Astrocyte (in vitro differentiated cells and primary cell): ENCODE measurements around the gene TBC1D16. TPM values are rescaled to one million over a fixed set of nuclear protein-coding genes. Genes with fewer than 3 reads are reported as not detected.

Source experiments
- DNase-seq: peaks from one replicate; pipeline ENCODE4 v3.0.0-alpha.2; 2010; ENCODE audit warnings: low read depth
- FAIRE-seq: peaks from 2 replicates; lab custom pipeline; 2011; peaks lifted over from hg19 to GRCh38; lab: Jason Lieb, UNC
- H2AFZ ChIP-seq: 2 replicates; pipeline ENCODE4 v1.6.0; 2012; ENCODE audit warnings: low read depth, low read length, inconsistent platforms
- H3K27ac ChIP-seq: 2 replicates; pipeline ENCODE4 v1.5.1; 2011; ENCODE audit warnings: low read depth, low read length, inconsistent platforms
- H3K27me3 ChIP-seq: 2 replicates; pipeline ENCODE4 v1.6.0; 2011; ENCODE audit warnings: low read length, inconsistent platforms; ENCODE audit not compliant: insufficient read depth
- H3K36me3 ChIP-seq: 2 replicates; pipeline ENCODE4 v1.5.1; 2011; ENCODE audit warnings: low read length, inconsistent platforms; ENCODE audit not compliant: insufficient read depth
- H3K4me1 ChIP-seq: 2 replicates; pipeline ENCODE4 v1.5.1; 2011; ENCODE audit warnings: low read length, inconsistent platforms; ENCODE audit not compliant: insufficient read depth
- H3K4me2 ChIP-seq: 2 replicates; pipeline ENCODE4 v1.6.0; 2012; ENCODE audit warnings: low read length, inconsistent platforms
- H3K4me3 ChIP-seq: 2 replicates; pipeline ENCODE4 v1.5.1; 2011; ENCODE audit warnings: low read depth, mild to moderate bottlenecking, low read length, inconsistent platforms; ENCODE audit not compliant: insufficient read depth
- H3K79me2 ChIP-seq: 2 replicates; pipeline ENCODE4 v1.6.0; 2012; ENCODE audit warnings: mild to moderate bottlenecking, low read length, inconsistent platforms; ENCODE audit not compliant: insufficient read depth
- H3K9ac ChIP-seq: 2 replicates; pipeline ENCODE4 v1.6.0; 2012; ENCODE audit warnings: mild to moderate bottlenecking, low read length, inconsistent platforms
- H3K9me3 ChIP-seq: 2 replicates; pipeline ENCODE4 v1.5.1; 2012; ENCODE audit warnings: low read depth, mild to moderate bottlenecking, low read length, inconsistent platforms; ENCODE audit not compliant: insufficient read depth
- H4K20me1 ChIP-seq: 2 replicates; pipeline ENCODE4 v1.6.0; 2012; ENCODE audit warnings: low read length, inconsistent platforms; ENCODE audit not compliant: insufficient read depth
- H3K27ac Mint-ChIP-seq: one replicate; pipeline ENCODE4 v1.8.0; 2021; ENCODE audit warnings: mild to moderate bottlenecking, mixed read lengths; ENCODE audit not compliant: unreplicated experiment
- H3K27me3 Mint-ChIP-seq: one replicate; pipeline ENCODE4 v1.8.0; 2021; ENCODE audit warnings: low read depth, mixed read lengths; ENCODE audit not compliant: unreplicated experiment
- H3K36me3 Mint-ChIP-seq: one replicate; pipeline ENCODE4 v1.8.0; 2021; ENCODE audit warnings: low read depth, mixed read lengths; ENCODE audit not compliant: unreplicated experiment
- H3K4me1 Mint-ChIP-seq: one replicate; pipeline ENCODE4 v1.8.0; 2021; ENCODE audit warnings: low read depth, mixed read lengths; ENCODE audit not compliant: unreplicated experiment
- H3K4me3 Mint-ChIP-seq: one replicate; pipeline ENCODE4 v1.8.0; 2021; ENCODE audit warnings: mild to moderate bottlenecking, moderate library complexity, mixed read lengths; ENCODE audit not compliant: unreplicated experiment
- H3K9me3 Mint-ChIP-seq: one replicate; pipeline ENCODE4 v1.8.0; 2021; ENCODE audit warnings: mild to moderate bottlenecking, mixed read lengths; ENCODE audit not compliant: unreplicated experiment
- EZH2 ChIP-seq: IDR thresholded peaks from 2 replicates; pipeline ENCODE4 v1.6.1; 2012; ENCODE audit warnings: mild to moderate bottlenecking, low read length, inconsistent platforms; ENCODE audit not compliant: insufficient read depth
- total RNA-seq: library from RNA; stranded (reverse); gene quantifications from 2 replicates; pipeline ENCODE4 v1.2.1, GENCODE V29; 2021
- TF ChIP-seq, protein P1 (sequence below): IDR thresholded peaks from 2 replicates; pipeline ENCODE4 v1.5.1; 2011; ENCODE audit warnings: low read depth, mild to moderate bottlenecking, inconsistent platforms, low read length, moderate library complexity; ENCODE audit not compliant: insufficient read depth

TBC1D16 gene
- total RNA-seq, 1 donor from 2014 or later = 37.6 TPM

DNA sequence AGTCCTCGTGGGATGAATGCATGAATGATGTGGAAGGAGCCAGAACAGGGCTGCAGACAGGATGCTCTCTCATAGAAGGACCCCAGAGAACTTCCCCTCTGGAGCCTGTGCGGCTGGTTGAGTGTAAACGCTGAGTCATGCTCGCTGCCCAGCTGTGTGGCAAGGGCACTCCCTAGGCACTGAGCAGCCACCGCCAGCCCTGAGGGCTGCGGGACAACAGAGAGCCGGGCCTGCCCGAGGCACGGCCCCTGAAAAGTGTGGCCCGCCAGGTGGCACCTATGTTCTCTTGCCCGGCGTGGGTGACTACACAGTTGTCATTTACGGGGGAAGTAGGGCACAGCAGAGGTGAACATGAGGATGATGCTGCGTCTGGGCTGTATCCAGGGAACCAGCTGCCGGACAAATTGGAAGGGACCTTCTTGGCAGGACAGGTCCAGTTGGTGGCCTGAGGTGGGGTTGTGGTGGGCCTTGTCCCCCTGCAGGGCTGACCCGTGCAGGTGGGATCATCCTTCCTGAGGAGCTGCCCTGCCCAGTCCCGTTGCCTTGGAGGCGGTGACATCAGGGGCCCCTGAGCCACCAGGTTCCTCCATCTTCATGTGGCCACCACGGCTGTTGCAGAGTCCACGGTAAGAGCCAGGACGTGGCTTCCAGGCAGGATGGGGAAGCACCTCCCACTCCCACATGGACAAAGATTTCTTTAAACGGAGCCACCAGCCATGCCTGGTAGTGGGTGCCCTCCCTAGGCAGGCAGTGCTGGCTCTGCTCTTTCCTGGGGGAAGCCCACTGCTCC lies 101.6 kb downstream of the TBC1D16 start:
- no peaks in the 10 kb centered on the region for H3K79me2 ChIP-seq
- no peak overlapping the region for H3K9ac ChIP-seq
- H3K4me1 ChIP-seq = no peaks in the 10 kb centered on the region
- no peak overlapping the region for H3K4me3 ChIP-seq
- H3K36me3 Mint-ChIP-seq = peaks cover 2% of the 10 kb centered on the region
- H3K4me2 ChIP-seq = no peak overlapping the region
- H3K9me3 ChIP-seq = no peaks in the 10 kb centered on the region
- H3K4me1 Mint-ChIP-seq = peaks cover 6% of the 10 kb centered on the region
- no peak for TF ChIP-seq EZH2
- TF ChIP-seq, protein P1, sequence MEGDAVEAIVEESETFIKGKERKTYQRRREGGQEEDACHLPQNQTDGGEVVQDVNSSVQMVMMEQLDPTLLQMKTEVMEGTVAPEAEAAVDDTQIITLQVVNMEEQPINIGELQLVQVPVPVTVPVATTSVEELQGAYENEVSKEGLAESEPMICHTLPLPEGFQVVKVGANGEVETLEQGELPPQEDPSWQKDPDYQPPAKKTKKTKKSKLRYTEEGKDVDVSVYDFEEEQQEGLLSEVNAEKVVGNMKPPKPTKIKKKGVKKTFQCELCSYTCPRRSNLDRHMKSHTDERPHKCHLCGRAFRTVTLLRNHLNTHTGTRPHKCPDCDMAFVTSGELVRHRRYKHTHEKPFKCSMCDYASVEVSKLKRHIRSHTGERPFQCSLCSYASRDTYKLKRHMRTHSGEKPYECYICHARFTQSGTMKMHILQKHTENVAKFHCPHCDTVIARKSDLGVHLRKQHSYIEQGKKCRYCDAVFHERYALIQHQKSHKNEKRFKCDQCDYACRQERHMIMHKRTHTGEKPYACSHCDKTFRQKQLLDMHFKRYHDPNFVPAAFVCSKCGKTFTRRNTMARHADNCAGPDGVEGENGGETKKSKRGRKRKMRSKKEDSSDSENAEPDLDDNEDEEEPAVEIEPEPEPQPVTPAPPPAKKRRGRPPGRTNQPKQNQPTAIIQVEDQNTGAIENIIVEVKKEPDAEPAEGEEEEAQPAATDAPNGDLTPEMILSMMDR = no peak
- H3K4me3 Mint-ChIP-seq = no peak overlapping the region
- H3K27ac ChIP-seq = no peak overlapping the region
- H2AFZ ChIP-seq = no peak overlapping the region
- no peak for FAIRE-seq
- peaks cover 8% of the 10 kb centered on the region for H3K27me3 ChIP-seq
- peaks cover 17% of the 10 kb centered on the region for H3K27me3 Mint-ChIP-seq
- no peak for DNase-seq
- no peak overlapping the region for H3K27ac Mint-ChIP-seq
- H3K9me3 Mint-ChIP-seq = peaks cover 4% of the 10 kb centered on the region
- no peaks in the 10 kb centered on the region for H3K36me3 ChIP-seq
- peaks cover 10% of the 10 kb centered on the region for H4K20me1 ChIP-seq

DNA sequence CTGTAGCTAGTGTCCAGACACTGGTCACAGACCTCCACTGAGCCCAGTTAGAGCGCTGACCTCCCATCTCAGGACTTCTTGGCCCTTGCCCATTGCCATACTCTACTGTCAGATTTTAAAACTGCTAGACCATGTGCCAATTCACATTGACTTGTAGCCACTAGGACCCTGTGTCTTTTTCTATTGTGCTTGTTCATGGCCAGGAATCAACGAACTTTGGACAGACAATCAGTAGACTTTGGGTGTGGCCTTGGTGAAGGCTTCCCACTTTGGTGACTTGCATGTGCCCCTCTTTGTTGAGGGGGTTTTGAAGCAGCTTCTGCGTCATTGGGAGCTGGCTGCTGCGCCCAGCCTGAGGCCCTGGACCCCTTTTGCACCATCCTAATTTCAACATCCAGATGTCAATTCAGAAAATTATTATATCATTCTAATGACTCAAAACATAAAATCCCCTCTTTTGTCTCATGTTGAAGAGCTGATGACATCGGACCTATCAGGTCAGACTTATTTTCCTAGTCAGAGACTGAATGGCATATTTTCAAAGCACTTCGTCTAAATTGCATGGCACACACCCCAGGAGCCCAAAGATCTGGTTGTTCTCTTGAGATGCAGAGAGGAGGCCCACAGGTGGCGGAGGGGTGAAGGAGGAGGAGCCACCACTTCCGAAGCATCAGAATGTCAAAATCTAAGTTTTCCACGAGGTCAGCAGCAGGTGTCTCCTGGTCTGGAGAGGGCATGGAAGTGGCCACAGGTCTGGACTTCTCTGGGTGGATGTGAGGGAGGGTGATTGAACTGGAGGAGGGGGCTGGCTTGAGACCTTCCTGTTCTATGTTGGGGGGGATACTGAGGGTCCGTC lies 103.0 kb downstream of the TBC1D16 start:
- H3K79me2 ChIP-seq = no peaks in the 10 kb centered on the region
- peaks cover 2% of the 10 kb centered on the region for H3K36me3 Mint-ChIP-seq
- H3K9me3 ChIP-seq = no peaks in the 10 kb centered on the region
- no peak overlapping the region for H3K4me3 Mint-ChIP-seq
- H3K4me2 ChIP-seq = no peak overlapping the region
- peaks cover 26% of the 10 kb centered on the region for H3K27me3 Mint-ChIP-seq
- no peak overlapping the region for H2AFZ ChIP-seq
- TF ChIP-seq, protein P1 = no peak
- no peak for TF ChIP-seq EZH2
- no peaks in the 10 kb centered on the region for H3K36me3 ChIP-seq
- peaks cover 5% of the 10 kb centered on the region for H3K4me1 Mint-ChIP-seq
- no peaks in the 10 kb centered on the region for H3K4me1 ChIP-seq
- H4K20me1 ChIP-seq = no peaks in the 10 kb centered on the region
- H3K9me3 Mint-ChIP-seq = peaks cover 4% of the 10 kb centered on the region
- H3K27ac ChIP-seq = no peak overlapping the region
- DNase-seq (no peak), FAIRE-seq (no peak)
- no peak overlapping the region for H3K9ac ChIP-seq
- H3K27ac Mint-ChIP-seq = no peak overlapping the region
- H3K27me3 ChIP-seq = peaks cover 8% of the 10 kb centered on the region
- H3K4me3 ChIP-seq = no peak overlapping the region
